GM18951 (cell line): ENCODE measurements around the gene AP1B1.

ENCODE experiments used
- POLR2A ChIP-seq: IDR thresholded peaks from 4 replicates; pipeline ENCODE4 v1.6.1; 2011; ENCODE audit warnings: mild to moderate bottlenecking; ENCODE audit not compliant: insufficient read length, insufficient read depth; ENCODE audit errors: extremely low read depth
- in situ Hi-C: fragments of 300-500 bp; cut with MboI; formaldehyde crosslinking; loops from one replicate; pipeline ENCODE4 v1.12.0; 2022; ENCODE audit warnings: low sequenced_read_pairs, mixed read lengths, inconsistent platforms; ENCODE audit not compliant: unreplicated experiment

Gene AP1B1

DNA sequence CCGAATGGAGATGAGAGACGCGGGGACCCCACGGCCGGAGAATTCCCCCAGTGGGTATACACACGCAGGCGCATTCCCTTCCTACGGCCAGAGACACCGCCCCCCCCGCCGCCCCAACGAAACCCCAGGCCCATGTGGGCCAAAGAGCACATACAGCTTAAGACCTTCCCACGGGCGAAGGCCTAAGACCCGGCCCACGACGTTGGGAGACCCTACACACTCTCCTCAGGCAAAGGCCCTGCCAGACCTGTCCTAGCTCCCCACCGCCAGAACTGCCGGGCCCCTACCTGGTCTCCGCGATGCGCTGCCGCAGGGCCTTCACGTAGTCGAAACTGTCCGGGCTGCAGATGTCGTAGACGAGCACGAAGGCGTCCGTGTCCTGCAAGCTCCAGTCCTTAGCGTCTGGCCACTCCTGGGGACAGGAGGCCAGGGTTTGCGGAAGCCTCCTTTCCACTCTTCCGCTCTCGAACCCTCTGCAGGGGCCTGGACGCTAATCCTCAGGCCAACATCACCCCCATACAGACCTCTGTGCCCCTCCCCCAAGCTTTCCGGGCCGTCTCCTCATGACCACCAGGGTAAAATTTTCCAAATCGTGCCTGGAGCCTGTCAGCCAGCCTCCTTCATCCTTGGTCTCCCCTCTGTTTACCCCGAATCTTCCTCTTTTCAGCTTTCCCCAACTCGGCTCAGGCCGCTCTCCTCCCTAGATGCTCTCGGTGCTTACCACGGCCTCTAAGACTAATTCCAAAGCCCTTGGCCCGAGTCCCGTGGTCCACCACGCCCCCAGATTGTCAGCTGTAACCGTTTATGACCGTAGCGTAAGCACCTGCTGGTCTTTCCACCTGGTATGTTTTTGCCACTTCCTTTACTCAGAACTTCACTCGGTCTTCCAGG lies 74.5 kb downstream of the AP1B1 start:
- in situ Hi-C loops, result no loop called here
- TF ChIP-seq POLR2A, result no peak

GRCh38 chr22:29313126-29313575 lies 75.2 kb downstream of the AP1B1 start:
- in situ Hi-C loops, result no loop called here
- no peak for TF ChIP-seq POLR2A

- in situ Hi-C loops, result no loop called here
Measured at GRCh38 chr22:29312218-29313125, 75.9 kb downstream of the AP1B1 start.

DNA sequence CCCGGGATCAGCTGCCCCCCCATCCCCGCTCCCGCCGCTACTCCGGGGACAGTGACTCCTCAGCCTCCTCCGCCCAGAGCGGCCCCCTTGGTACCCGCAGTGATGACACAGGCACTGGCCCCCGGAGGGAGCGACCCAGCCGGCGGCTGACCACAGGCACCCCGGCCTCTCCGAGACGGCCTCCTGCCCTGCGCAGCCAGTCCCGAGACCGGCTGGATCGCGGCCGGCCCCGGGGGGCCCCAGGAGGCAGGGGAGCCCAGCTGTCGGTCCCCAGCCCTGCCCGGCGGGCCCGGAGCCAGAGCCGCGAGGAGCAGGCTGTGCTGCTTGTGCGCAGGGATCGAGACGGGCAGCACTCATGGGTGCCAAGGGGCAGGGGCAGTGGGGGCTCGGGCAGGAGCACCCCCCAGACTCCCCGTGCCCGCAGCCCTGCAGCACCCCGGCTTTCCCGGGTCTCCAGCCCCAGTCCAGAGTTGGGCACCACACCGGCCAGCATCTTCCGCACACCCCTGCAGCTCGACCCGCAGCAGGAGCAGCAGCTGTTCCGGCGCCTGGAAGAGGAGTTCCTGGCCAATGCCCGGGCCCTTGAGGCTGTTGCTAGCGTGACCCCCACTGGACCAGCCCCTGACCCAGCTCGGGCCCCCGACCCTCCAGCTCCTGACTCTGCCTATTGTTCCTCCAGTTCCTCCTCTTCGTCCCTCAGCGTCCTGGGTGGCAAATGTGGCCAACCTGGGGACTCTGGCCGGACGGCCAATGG lies 76.7 kb downstream of the AP1B1 start:
- in situ Hi-C loops, result no loop called here
- TF ChIP-seq POLR2A, result no peak

More at GRCh38 chr22:29312218-29313125, 75.9 kb downstream of the AP1B1 start:
- TF ChIP-seq POLR2A, result no peak

DNA sequence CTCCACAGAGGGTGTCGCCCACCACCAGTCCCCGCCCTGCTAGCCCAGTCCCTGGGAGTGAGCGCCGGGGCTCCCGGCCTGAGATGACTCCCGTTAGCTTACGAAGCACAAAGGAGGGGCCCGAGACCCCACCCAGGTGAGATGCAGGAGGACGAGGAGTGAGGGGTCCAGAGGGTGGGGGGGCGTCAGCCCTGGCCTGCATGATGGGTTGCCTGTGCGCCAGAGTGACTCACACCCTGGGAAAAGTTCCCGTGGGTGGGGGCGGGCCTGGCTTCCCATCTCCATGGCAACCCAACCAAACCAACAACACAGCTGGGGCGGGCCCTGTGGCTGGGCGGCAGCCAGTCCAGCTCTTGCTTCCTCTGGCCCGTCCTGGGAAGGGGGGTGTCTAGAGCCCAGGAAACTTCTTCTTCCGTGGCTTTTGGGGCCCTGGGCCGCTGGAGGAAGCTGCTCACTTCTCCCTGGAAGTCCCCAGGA lies 77.5 kb downstream of the AP1B1 start:
- TF ChIP-seq POLR2A, result no peak
- in situ Hi-C loops, result no loop called here

GRCh38 chr22:29310065-29310862 lies 78.1 kb downstream of the AP1B1 start:
- no peak for TF ChIP-seq POLR2A
- in situ Hi-C loops, result no loop called here

GRCh38 chr22:29309332-29310064 lies 78.9 kb downstream of the AP1B1 start:
- in situ Hi-C loops, result no loop called here
- TF ChIP-seq POLR2A, result no peak

GRCh38 chr22:29308791-29309262 lies 79.5 kb downstream of the AP1B1 start:
- no peak for TF ChIP-seq POLR2A
- in situ Hi-C loops, result no loop called here

- in situ Hi-C loops, result no loop called here
- TF ChIP-seq POLR2A, result no peak
Measured at GRCh38 chr22:29308148-29308790, 80.1 kb downstream of the AP1B1 start.

DNA sequence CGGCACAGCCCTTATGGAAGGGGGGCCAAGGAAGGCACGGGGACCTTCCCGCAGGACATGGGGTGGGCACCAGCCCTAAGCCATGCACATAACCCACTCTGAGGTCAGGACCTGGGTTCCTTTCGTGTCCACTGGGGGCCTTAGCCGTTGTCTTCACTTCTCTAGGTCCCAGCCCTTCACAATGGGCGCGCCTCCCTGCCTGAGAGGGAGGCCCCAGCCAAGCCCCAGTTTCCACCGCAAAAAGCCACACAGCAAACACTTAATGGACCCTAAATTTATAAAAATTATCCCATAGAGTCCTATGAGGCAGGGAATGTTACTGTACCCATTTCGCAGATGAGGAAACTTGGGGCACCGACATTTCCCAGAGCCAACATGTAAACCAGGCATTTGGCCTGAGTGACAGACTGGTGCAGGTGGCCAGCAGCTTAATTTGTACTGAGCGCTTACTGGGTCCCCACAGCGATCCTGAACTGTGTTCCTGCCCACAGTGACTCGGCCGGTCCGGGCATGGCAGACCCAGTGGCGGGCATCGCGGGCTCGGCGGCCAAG lies 80.7 kb downstream of the AP1B1 start:
- TF ChIP-seq POLR2A, result no peak
- in situ Hi-C loops, result no loop called here
